Ascending aorta (tissue), 2 donors: ENCODE measurements around the gene RYR3. TPM values are rescaled to one million over a fixed set of nuclear protein-coding genes. Genes with fewer than 3 reads are reported as not detected.
A peak's percentile ranks its signal among the peaks of the same experiment; 100 is the strongest.

Experiments
- DNase-seq, 2 donors: peaks; one replicate each; pipeline ENCODE4 v3.0.0-alpha.2; 2019; ENCODE audit warnings: low spot score in 2 of 2
- H3K27ac ChIP-seq, 2 donors: fragments of 200-600 bp; sonication (generic); one replicate each; pipeline ENCODE4 v1.5.1; 2016 to 2017; ENCODE audit warnings: mild to moderate bottlenecking in 1 of 2
- H3K27me3 ChIP-seq: fragments of 200-600 bp; sonication (generic); one replicate; pipeline ENCODE4 v1.5.1; 2017
- H3K36me3 ChIP-seq, 2 donors: fragments of 200-600 bp; sonication (generic); one replicate each; pipeline ENCODE4 v1.5.1; 2016
- H3K4me1 ChIP-seq, 2 donors: fragments of 200-600 bp; sonication (generic); one replicate each; pipeline ENCODE4 v1.5.1; 2016 to 2017; ENCODE audit warnings: mild to moderate bottlenecking in 1 of 2
- H3K4me3 ChIP-seq, 2 donors: fragments of 200-600 bp; sonication (generic); one replicate each; pipeline ENCODE4 v1.5.1; 2016 to 2017; ENCODE audit warnings: mild to moderate bottlenecking in 1 of 2
- H3K9me3 ChIP-seq, 2 donors: fragments of 200-600 bp; sonication (generic); one replicate each; pipeline ENCODE4 v1.5.1; 2016
- intact Hi-C: fragments of 100-400 bp; cut with DNase I; formaldehyde crosslinking; loops from one replicate; pipeline ENCODE4 v1.15.1; 2023
- total RNA-seq: library from RNA; depleted of rRNA; stranded (reverse); fragments of >200 nt; gene quantifications from one replicate; pipeline ENCODE4 v1.1.0, GENCODE V29; 2016
- TF ChIP-seq, protein P1 (sequence below), 3 experiments: fragments of 200-600 bp in 2 of 3; fragments of 450-650 bp in 1 of 3; sonication (generic) in 2 of 3; IDR thresholded peaks; one replicate each; pipeline ENCODE4 v1.5.1; 2016 to 2019; ENCODE audit warnings: antibody characterized with exemption in 3 of 3, mild to moderate bottlenecking in 1 of 3, moderate library complexity in 1 of 3

Gene RYR3
- total RNA-seq, 1 donor from 2014 or later = 3.1 TPM

DNA sequence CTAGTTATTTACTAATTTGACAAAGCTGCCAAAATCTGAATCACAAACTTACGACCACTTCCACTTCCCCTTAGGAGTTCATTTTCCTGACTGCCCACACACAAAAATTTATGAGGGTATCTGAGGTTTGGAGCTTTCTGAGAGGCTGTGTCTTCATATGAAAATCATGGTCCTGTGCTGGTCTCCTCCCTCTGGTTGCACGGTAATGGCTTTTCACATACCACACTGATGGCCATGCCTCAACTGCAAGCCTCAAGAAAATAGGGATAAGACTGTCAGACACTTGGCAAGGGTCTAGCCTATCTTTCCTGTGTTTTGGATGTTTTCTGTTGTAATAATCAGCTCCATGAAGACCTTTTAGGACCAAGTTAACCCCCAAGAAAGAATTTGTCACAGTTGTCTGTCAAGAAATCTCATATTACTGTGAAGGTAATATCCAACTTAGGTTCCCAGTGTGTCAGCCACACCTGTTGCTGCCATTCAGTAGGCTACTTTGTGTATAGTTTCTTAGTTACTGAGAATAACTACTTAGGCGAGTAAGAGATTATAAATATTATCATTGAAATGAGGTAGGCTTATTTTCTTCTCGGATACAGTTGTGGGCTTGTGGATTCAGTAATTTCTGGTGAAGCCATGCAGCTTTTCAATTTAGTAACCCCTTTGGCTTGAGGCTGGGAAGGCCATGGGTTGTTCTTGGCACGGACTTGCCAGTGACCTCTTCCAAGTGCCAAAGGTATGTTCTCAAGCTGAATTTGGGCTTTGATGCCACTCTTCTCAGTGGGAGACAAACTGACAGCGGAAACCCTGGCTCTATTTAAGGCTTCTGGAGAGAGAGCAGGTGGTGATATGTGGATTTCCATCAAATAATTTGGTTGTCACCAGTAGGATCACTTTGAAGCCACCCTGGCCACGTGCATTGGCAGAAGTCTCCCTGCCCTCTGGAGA lies 101.1 kb downstream of the RYR3 start:
- intact Hi-C loops = no loop called here
- Histone ChIP-seq H3K4me3 (no peak overlapping the region), H3K9me3 (no peaks in the 10 kb centered on the region), H3K27me3 (no peaks in the 10 kb centered on the region), H3K36me3 (no peaks in the 10 kb centered on the region), H3K27ac (no peak overlapping the region), H3K4me1 (no peaks in the 10 kb centered on the region)
- TF ChIP-seq, protein P1, sequence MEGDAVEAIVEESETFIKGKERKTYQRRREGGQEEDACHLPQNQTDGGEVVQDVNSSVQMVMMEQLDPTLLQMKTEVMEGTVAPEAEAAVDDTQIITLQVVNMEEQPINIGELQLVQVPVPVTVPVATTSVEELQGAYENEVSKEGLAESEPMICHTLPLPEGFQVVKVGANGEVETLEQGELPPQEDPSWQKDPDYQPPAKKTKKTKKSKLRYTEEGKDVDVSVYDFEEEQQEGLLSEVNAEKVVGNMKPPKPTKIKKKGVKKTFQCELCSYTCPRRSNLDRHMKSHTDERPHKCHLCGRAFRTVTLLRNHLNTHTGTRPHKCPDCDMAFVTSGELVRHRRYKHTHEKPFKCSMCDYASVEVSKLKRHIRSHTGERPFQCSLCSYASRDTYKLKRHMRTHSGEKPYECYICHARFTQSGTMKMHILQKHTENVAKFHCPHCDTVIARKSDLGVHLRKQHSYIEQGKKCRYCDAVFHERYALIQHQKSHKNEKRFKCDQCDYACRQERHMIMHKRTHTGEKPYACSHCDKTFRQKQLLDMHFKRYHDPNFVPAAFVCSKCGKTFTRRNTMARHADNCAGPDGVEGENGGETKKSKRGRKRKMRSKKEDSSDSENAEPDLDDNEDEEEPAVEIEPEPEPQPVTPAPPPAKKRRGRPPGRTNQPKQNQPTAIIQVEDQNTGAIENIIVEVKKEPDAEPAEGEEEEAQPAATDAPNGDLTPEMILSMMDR (IDR thresholded peaks at IDR 0.05) = no peak
- DNase-seq = no peak

DNA sequence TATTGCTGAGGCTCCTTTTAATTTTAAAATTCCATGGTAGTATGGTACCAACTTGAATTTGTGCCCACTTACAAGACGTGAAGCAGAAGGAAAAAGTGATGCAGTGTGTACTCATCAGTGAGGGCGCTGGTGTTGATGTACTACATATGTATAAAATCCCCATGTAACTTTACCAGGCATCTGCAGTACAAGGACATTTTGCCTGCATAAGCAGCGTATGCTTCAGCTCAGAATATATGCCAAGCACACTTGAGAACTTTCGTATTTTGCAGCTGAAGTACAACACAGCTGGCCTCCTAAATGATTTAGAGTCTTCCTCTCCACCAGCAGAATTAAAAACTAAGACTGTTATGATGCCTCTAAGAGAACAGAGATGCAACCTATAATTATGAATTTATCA lies 108.9 kb downstream of the RYR3 start:
- H3K4me1 ChIP-seq = no peaks in the 10 kb centered on the region
- no peak overlapping the region for H3K27ac ChIP-seq
- no peaks in the 10 kb centered on the region for H3K27me3 ChIP-seq
- H3K4me3 ChIP-seq = no peak overlapping the region
- TF ChIP-seq, protein P1 (IDR thresholded peaks at IDR 0.05) = no peak
- DNase-seq = no peak
- intact Hi-C loops = loop anchor here (10.0 kb wide), 1 partner anchor 65 kb away; no protein-coding TSS in a partner anchor
- H3K36me3 ChIP-seq = no peaks in the 10 kb centered on the region
- no peaks in the 10 kb centered on the region for H3K9me3 ChIP-seq

DNA sequence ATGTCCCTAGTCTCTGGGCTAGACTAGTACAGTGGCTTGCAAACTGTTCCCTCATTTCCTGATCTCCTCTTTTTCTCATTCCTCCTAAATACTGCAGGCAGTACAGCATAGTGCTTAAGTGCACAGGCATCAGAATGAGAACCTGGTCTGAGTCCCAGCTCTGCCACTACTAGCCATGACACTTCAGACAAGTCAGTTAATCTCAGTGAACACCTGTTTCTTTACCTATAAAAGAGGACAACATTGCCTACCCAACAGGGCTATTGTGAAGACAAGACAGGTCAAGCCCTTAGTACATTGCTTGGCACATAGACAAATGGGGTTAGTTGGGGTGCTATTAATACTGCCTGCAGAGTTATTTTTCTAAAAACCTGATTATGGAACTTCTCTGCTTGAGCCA lies 113.3 kb downstream of the RYR3 start:
- Histone ChIP-seq H3K4me3 (no peak overlapping the region), H3K36me3 (no peaks in the 10 kb centered on the region), H3K27ac (no peak overlapping the region), H3K27me3 (no peaks in the 10 kb centered on the region), H3K4me1 (no peaks in the 10 kb centered on the region), H3K9me3 (no peaks in the 10 kb centered on the region)
- no peak for DNase-seq
- intact Hi-C loops = loop anchor here (10.0 kb wide), 1 partner anchor 61 kb away; no protein-coding TSS in a partner anchor
- TF ChIP-seq, protein P1 (IDR thresholded peaks at IDR 0.05) = no peak

DNA sequence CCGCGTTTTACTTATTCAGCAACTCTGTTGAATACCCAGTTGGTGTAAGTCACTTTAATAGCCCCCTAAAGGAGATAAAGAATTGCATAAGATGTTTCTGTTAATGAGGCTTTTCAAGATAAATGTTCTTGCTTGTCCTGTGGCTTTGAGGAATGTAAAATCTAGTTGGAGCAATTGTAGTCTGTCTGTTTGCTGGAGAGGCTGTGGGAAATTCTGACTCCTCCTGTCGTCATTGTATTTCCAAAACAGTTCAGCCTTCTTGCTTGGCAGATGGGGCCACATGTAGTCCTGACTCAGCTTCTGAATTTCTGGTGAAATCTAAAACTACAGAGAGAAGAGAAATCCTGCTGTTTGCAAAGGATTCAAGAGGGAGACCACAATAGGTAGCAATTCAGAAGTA lies 114.4 kb downstream of the RYR3 start:
- Histone ChIP-seq H3K9me3 (no peaks in the 10 kb centered on the region), H3K4me3 (no peak overlapping the region), H3K27ac (no peak overlapping the region), H3K36me3 (no peaks in the 10 kb centered on the region), H3K4me1 (no peaks in the 10 kb centered on the region), H3K27me3 (no peaks in the 10 kb centered on the region)
- intact Hi-C loops = loop anchor here (10.0 kb wide), 1 partner anchor 60 kb away; no protein-coding TSS in a partner anchor
- TF ChIP-seq, protein P1 (IDR thresholded peaks at IDR 0.05) = no peak
- peak in 1 of 2 donors; percentile 65 for DNase-seq

DNA sequence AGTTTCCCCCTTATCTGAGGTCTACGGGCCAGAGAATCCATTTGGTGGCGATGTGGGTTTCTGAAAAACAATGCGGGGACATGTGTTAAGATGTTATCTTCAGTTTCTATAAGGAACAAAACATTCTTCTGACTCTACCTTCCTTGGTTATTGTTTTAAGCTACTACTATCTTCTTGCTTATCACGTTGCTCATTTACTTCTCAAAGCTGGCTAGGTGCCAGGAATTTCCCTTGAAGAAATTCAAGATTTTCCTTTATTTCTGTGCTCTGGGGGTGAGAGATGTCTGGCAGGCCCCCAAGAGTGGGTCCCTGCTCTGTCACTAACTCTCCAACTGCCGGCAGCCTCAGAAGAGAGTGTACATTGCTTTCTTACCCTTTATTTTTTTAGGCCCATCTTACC lies 119.8 kb downstream of the RYR3 start:
- TF ChIP-seq, protein P1 (IDR thresholded peaks at IDR 0.05) = no peak
- no peak for DNase-seq
- intact Hi-C loops = no loop called here
- no peak overlapping the region for H3K27ac ChIP-seq
- no peaks in the 10 kb centered on the region for H3K9me3 ChIP-seq
- no peaks in the 10 kb centered on the region for H3K27me3 ChIP-seq
- no peaks in the 10 kb centered on the region for H3K4me1 ChIP-seq
- H3K36me3 ChIP-seq = no peaks in the 10 kb centered on the region
- no peak overlapping the region for H3K4me3 ChIP-seq
